ENCODE measurements around the gene MYCBPAP. TPM values are rescaled to one million over a fixed set of nuclear protein-coding genes. Genes with fewer than 3 reads are reported as not detected.
"Not testable (repeated sequence)": the region's sequence is repeated elsewhere in the genome, so short reads cannot be mapped to it uniquely, and the experiment has no call there.

MYCBPAP gene
- total RNA-seq, 2 experiments from 2014 or later: 6.7 to 13.9 TPM

GRCh38 chr17:50475775-50476544, 32.3 kb upstream of the MYCBPAP start:
- H3K4me3 Mint-ChIP-seq; H3K36me3 Mint-ChIP-seq; H3K9me3 Mint-ChIP-seq (ENCODE audit: low read depth); H3K27me3 Mint-ChIP-seq; H3K27ac Mint-ChIP-seq; DNase-seq; ATAC-seq: not testable (repeated sequence)
- H3K4me1 Mint-ChIP-seq: peaks cover 21% of the 10 kb centered on the region
- CTCF ChIA-PET: interaction anchor here (1.2 to 1.6 kb wide), 2 partner anchors 114 to 276 kb away, joined by 3 to 4 read pairs; no protein-coding TSS in a partner anchor

GRCh38 chr17:50476545-50477315, 31.5 kb upstream of the MYCBPAP start:
- no peak overlapping the region for H3K27ac Mint-ChIP-seq

GRCh38 chr17:50477976-50478375, 30.3 kb upstream of the MYCBPAP start:
- peak overlapping the region; percentile 70 for H3K27ac Mint-ChIP-seq
- CTCF ChIA-PET: interaction anchor here (0.7 to 2.2 kb wide), 12 partner anchors 10 to 151 kb away, joined by 3 to 12 read pairs (median 4); no protein-coding TSS in a partner anchor
- no peaks in the 10 kb centered on the region for H3K27me3 Mint-ChIP-seq
- H3K4me3 Mint-ChIP-seq: peak overlapping the region; percentile 83
- H3K36me3 Mint-ChIP-seq: peaks cover 5% of the 10 kb centered on the region
- H3K4me1 Mint-ChIP-seq: peaks cover 27% of the 10 kb centered on the region
- ATAC-seq: no peak
- DNase-seq: no peak
- H3K9me3 Mint-ChIP-seq (ENCODE audit: low read depth): no peaks in the 10 kb centered on the region

More at GRCh38 chr17:50476545-50477315, 31.5 kb upstream of the MYCBPAP start:
- Mint-ChIP-seq H3K9me3 (ENCODE audit: low read depth) (no peaks in the 10 kb centered on the region), H3K27me3 (no peaks in the 10 kb centered on the region), H3K4me3 (no peak overlapping the region), H3K4me1 (peaks cover 21% of the 10 kb centered on the region), H3K36me3 (no peaks in the 10 kb centered on the region)
- ATAC-seq: no peak
- no peak for DNase-seq
- CTCF ChIA-PET: interaction anchor here (1.2 to 2.2 kb wide), 2 partner anchors 9 to 276 kb away, joined by 4 to 6 read pairs; no protein-coding TSS in a partner anchor

- peaks cover 27% of the 10 kb centered on the region for H3K4me1 Mint-ChIP-seq
- DNase-seq (peak; percentile 89), ATAC-seq (peak; percentile 95)
- peak within 1 kb of the TSS; percentile 72 for H3K27ac Mint-ChIP-seq
- peaks cover 5% of the 10 kb centered on the region for H3K36me3 Mint-ChIP-seq
- peak within 1 kb of the TSS; percentile 83 for H3K4me3 Mint-ChIP-seq
- H3K9me3 Mint-ChIP-seq (ENCODE audit: low read depth): no peaks in the 10 kb centered on the region
- H3K27me3 Mint-ChIP-seq: no peaks in the 10 kb centered on the region
- CTCF ChIA-PET: interaction anchor here (0.6 to 2.2 kb wide), 33 partner anchors 8 to 278 kb away, joined by 3 to 13 read pairs (median 4); partner anchors contain the start of genes ACSF2, CHAD, EME1 and LRRC59
These were observed 29.6 kb upstream of the MYCBPAP start, which contains the start of gene RSAD1 for GRCh38 chr17:50478391-50479381. Gene RSAD1 (plus strand): TSS chr17:50478860. CDS start chr17:50478885, 25 bp downstream.

- Mint-ChIP-seq H3K36me3 (peaks cover 5% of the 10 kb centered on the region), H3K27ac (peak overlapping the region; percentile 72), H3K27me3 (no peaks in the 10 kb centered on the region), H3K4me1 (peaks cover 27% of the 10 kb centered on the region), H3K9me3 (ENCODE audit: low read depth) (no peaks in the 10 kb centered on the region), H3K4me3 (peak overlapping the region; percentile 83)
- DNase-seq (peak; percentile 81), ATAC-seq (peak; percentile 38)
- CTCF ChIA-PET: interaction anchor here (0.6 to 2.1 kb wide), 26 partner anchors 8 to 279 kb away, joined by 3 to 13 read pairs (median 4); partner anchors contain the start of genes ACSF2, CHAD, EME1 and LRRC59
These were observed 28.6 kb upstream of the MYCBPAP start for GRCh38 chr17:50479522-50480141.

GRCh38 chr17:50480142-50480764, 28.0 kb upstream of the MYCBPAP start:
- CTCF ChIA-PET: interaction anchor here (0.6 to 2.1 kb wide), 11 partner anchors 9 to 228 kb away, joined by 3 to 13 read pairs (median 6); partner anchors contain the start of genes CHAD, EME1, LRRC59 and MRPL27
- Mint-ChIP-seq H3K27ac (no peak overlapping the region), H3K9me3 (ENCODE audit: low read depth) (no peaks in the 10 kb centered on the region)

GRCh38 chr17:50480854-50481490, 27.3 kb upstream of the MYCBPAP start:
- ATAC-seq (no peak), DNase-seq (no peak)
- Mint-ChIP-seq H3K27me3 (no peaks in the 10 kb centered on the region), H3K27ac (no peak overlapping the region), H3K4me1 (peaks cover 27% of the 10 kb centered on the region), H3K4me3 (peak overlapping the region; percentile 28), H3K9me3 (ENCODE audit: low read depth) (no peaks in the 10 kb centered on the region), H3K36me3 (peaks cover 7% of the 10 kb centered on the region)
- CTCF ChIA-PET: interaction anchor here (0.9 to 4.7 kb wide), 4 partner anchors 61 to 281 kb away, joined by 3 to 20 read pairs (median 4); no protein-coding TSS in a partner anchor

More at GRCh38 chr17:50480142-50480764, 28.0 kb upstream of the MYCBPAP start:
- Mint-ChIP-seq H3K27me3 (no peaks in the 10 kb centered on the region), H3K4me3 (peak overlapping the region; percentile 83), H3K4me1 (peaks cover 27% of the 10 kb centered on the region), H3K36me3 (peaks cover 7% of the 10 kb centered on the region)
- no peak for DNase-seq
- no peak for ATAC-seq

GRCh38 chr17:50481648-50482047, 26.6 kb upstream of the MYCBPAP start:
- H3K27ac Mint-ChIP-seq: no peak overlapping the region
- H3K27me3 Mint-ChIP-seq: no peaks in the 10 kb centered on the region
- CTCF ChIA-PET: interaction anchor here (0.9 to 4.7 kb wide), 9 partner anchors 17 to 281 kb away, joined by 3 to 20 read pairs (median 4); no protein-coding TSS in a partner anchor
- ATAC-seq (no peak), DNase-seq (no peak)
- H3K4me1 Mint-ChIP-seq: peaks cover 27% of the 10 kb centered on the region
- no peaks in the 10 kb centered on the region for H3K9me3 Mint-ChIP-seq (ENCODE audit: low read depth)
- no peak overlapping the region for H3K4me3 Mint-ChIP-seq
- H3K36me3 Mint-ChIP-seq: peaks cover 7% of the 10 kb centered on the region

- ATAC-seq: no peak
These were observed 26.1 kb upstream of the MYCBPAP start for GRCh38 chr17:50482110-50482509.

GRCh38 chr17:50482516-50482915, 25.7 kb upstream of the MYCBPAP start:
- Mint-ChIP-seq H3K4me3 (no peak overlapping the region), H3K27ac (peak overlapping the region; percentile 32), H3K4me1 (peaks cover 27% of the 10 kb centered on the region), H3K9me3 (ENCODE audit: low read depth) (no peaks in the 10 kb centered on the region), H3K36me3 (peaks cover 7% of the 10 kb centered on the region), H3K27me3 (no peaks in the 10 kb centered on the region)
- ATAC-seq (peak; percentile 31), DNase-seq (peak; percentile 86)
- CTCF ChIA-PET: interaction anchor here (0.6 to 4.7 kb wide), 15 partner anchors 10 to 350 kb away, joined by 3 to 20 read pairs (median 4); partner anchors contain the start of gene CACNA1G

More at GRCh38 chr17:50482110-50482509, 26.1 kb upstream of the MYCBPAP start:
- H3K9me3 Mint-ChIP-seq (ENCODE audit: low read depth): no peaks in the 10 kb centered on the region
- peaks cover 7% of the 10 kb centered on the region for H3K36me3 Mint-ChIP-seq
- no peak for DNase-seq
- no peak overlapping the region for H3K27ac Mint-ChIP-seq
- CTCF ChIA-PET: interaction anchor here (0.9 to 4.7 kb wide), 9 partner anchors 16 to 282 kb away, joined by 3 to 20 read pairs (median 4); no protein-coding TSS in a partner anchor
- peaks cover 27% of the 10 kb centered on the region for H3K4me1 Mint-ChIP-seq
- H3K27me3 Mint-ChIP-seq: no peaks in the 10 kb centered on the region
- H3K4me3 Mint-ChIP-seq: no peak overlapping the region

- peaks cover 23% of the 10 kb centered on the region for H3K4me1 Mint-ChIP-seq
- H3K36me3 Mint-ChIP-seq: peaks cover 7% of the 10 kb centered on the region
- no peak for DNase-seq
- no peaks in the 10 kb centered on the region for H3K9me3 Mint-ChIP-seq (ENCODE audit: low read depth)
- no peaks in the 10 kb centered on the region for H3K27me3 Mint-ChIP-seq
- CTCF ChIA-PET: interaction anchor here (0.6 to 4.7 kb wide), 12 partner anchors 10 to 283 kb away, joined by 3 to 20 read pairs (median 4); partner anchors contain the start of gene CACNA1G
- no peak overlapping the region for H3K4me3 Mint-ChIP-seq
- no peak for ATAC-seq
- H3K27ac Mint-ChIP-seq: no peak overlapping the region
These were observed 25.0 kb upstream of the MYCBPAP start for GRCh38 chr17:50483266-50483665.

Data from activated CD8-positive, alpha-beta memory T cell treated with anti-CD3 and anti-CD28 coated beads, Interleukin-2, amount 10 ng/mL, durations not matched to agents 7 days and 5 days (primary cell).